AG09309 (cell line): Measurements from ENCODE around the gene SEMA3C.
A peak's percentile ranks its signal among the peaks of the same experiment; 100 is the strongest.

Source experiments
- DNase-seq: peaks from one replicate; pipeline ENCODE4 v3.0.0-alpha.2; 2010; ENCODE audit warnings: low read depth
- H3K4me3 ChIP-seq: 2 replicates; pipeline ENCODE4 v1.5.1; 2011; ENCODE audit warnings: mild to moderate bottlenecking, low read depth, low read length, moderate library complexity; ENCODE audit not compliant: control insufficient read depth
- TF ChIP-seq, protein P1 (sequence below): IDR thresholded peaks from 2 replicates; pipeline ENCODE4 v1.5.1; 2011; ENCODE audit warnings: mild to moderate bottlenecking, low read depth, low read length, inconsistent platforms; ENCODE audit not compliant: insufficient read depth, control insufficient read depth; ENCODE audit errors: missing control alignments

Gene SEMA3C

DNA sequence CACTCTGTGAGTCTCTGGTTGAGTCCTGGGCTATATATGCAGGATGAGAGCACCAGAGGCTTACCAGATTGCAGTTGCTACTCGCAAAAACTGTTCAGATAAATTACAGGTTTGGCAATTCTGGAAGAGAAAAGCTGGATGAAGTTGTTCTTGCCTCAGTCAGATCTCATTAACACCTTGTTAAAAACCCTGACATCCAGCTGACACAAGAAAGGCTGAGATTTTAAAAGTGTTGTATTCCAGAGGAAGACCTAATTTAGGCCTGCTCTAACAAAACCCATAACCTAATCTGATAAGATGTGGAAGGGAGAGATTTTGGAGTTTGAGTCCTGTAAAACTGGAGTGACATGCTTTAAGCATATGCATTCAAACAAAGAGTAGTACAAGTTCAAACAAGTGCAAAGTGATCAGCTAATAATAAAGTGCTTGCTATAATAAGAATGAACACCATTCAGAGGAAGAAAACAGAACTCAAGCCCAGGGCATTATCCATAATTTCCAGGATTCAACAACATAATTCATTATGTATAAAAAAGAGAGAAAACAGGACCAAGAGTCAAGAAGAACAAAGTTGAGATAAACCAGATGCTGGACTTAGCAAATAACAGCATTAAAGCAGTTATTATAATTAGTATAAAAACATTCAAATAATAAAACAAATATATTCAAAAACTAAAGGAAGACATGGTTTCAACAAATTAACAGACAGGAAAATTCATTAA lies 144.9 kb downstream of the SEMA3C start:
- TF ChIP-seq, protein P1, sequence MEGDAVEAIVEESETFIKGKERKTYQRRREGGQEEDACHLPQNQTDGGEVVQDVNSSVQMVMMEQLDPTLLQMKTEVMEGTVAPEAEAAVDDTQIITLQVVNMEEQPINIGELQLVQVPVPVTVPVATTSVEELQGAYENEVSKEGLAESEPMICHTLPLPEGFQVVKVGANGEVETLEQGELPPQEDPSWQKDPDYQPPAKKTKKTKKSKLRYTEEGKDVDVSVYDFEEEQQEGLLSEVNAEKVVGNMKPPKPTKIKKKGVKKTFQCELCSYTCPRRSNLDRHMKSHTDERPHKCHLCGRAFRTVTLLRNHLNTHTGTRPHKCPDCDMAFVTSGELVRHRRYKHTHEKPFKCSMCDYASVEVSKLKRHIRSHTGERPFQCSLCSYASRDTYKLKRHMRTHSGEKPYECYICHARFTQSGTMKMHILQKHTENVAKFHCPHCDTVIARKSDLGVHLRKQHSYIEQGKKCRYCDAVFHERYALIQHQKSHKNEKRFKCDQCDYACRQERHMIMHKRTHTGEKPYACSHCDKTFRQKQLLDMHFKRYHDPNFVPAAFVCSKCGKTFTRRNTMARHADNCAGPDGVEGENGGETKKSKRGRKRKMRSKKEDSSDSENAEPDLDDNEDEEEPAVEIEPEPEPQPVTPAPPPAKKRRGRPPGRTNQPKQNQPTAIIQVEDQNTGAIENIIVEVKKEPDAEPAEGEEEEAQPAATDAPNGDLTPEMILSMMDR = no peak

DNA sequence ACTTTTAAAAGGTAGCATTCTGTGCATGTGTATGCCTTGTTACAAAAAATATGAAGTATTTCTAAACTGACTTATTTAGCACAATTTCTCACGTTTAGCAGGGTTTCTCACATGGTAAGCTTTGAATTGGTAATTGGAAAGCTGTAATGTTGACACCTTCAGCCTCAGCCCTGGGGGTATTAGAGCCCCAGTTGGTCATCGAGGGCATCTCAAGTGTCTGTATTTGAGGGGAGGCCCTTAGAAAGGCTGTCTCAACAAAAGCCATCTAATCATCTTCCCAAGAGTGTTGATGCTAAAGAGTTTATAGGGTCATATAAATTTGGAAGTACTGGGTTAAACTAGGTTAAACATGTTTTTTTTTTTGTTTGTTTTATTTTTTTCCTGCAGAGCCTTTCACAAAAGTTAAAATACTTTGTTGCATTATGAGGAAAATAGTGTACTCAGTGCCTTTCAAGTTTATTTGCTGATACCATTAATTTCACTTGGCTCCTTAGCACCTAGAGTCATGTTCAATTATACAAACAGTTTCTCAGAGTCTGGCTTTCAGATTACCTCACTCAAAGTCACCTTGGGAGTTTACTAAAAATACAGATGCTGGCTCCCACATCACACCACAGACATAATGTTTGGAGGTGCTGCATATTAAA lies 146.4 kb downstream of the SEMA3C start:
- DNase-seq = no peak
- H3K4me3 ChIP-seq = no peak overlapping the region
- TF ChIP-seq, protein P1 = no peak

More for the DNA sequence above, 144.9 kb downstream of the SEMA3C start:
- H3K4me3 ChIP-seq = no peak overlapping the region
- no peak for DNase-seq

DNA sequence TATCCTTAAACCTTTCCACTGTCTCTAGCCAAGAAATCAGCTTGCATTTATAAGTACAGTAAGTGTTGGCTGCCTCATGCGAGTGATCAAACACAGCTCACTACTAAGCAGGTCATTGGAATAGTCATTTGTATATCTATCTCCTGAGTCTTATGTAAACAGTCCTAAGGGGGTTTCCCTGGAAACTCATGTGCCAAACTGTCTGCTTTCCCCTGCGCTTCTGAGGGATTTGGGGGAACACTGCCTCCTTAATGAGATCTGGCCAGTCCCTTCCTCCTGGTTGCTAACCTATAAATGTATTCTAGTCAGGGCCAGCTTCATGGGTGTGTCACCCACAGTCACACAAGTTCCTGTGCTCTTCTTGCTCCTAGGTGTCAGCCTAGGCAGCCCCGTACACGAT lies 147.3 kb downstream of the SEMA3C start:
- H3K4me3 ChIP-seq = no peak overlapping the region
- DNase-seq = no peak
- TF ChIP-seq, protein P1 = no peak

DNA sequence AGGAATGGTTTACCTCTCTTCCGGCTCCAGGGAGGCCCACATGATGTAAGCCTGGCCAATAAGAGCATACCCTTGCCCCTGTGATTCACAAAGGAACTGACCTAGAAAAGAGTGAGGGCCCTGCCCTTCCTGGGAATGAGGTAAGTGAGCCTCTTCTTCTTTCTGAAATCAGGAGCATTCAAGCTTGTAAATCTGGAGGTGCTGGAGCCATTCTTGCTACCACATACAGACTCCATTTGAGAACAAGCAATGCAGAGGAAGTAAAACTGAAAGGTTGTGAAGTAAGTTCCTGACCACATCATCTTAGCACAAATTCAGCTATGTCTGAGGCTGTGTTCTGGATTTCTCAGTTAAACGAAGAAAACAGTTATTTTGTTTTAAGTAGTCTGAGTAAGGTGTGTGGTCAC lies 148.2 kb downstream of the SEMA3C start:
- no peak overlapping the region for H3K4me3 ChIP-seq
- TF ChIP-seq, protein P1 = no peak
- DNase-seq = no peak

DNA sequence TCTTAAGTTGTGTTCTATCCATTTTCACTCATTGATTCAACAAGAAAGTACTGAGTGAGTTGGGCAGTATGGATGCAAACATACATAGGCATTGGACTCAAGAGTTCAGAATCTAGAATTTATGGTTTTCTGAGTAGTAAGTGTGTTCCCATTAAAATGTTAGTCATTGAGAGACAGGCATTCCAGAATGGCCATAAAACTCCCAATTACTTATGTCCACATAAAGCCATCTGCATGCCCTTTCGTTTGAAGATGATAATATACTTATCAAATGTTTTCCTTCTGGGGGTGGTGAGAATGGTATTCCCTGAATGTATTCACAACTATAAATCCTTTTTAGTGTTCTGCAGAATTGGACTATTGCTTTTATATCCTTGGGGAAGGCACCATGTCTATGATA lies 148.8 kb downstream of the SEMA3C start:
- TF ChIP-seq, protein P1 = no peak
- no peak overlapping the region for H3K4me3 ChIP-seq
- peak; percentile 57 for DNase-seq

DNA sequence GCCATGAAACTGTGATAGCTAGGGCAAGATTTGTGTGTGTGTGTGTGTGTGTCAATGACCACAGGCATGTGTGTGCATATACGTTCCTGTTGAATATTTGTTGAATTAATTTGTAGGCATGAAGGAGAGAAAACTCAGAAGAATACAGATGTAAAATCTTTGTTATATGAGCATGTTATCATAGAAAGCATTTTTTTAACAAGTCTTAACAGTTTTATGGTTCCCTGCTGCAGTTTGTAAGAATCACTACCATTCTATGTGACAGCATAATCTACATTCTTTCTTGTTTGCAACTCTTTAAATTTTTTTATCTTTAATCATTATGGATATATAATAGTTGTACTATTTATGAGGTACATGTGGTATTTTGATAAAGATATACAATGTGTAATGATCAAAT lies 150.1 kb downstream of the SEMA3C start:
- TF ChIP-seq, protein P1 = no peak
- no peak for DNase-seq
- H3K4me3 ChIP-seq = no peak overlapping the region
